ENCODE results near the gene TOR1B. TPM values are rescaled to one million over a fixed set of nuclear protein-coding genes. Genes with fewer than 3 reads are reported as not detected.
"Not testable (repeated sequence)": the region's sequence is repeated elsewhere in the genome, so short reads cannot be mapped to it uniquely, and the experiment has no call there.

Gene TOR1B
- polyA plus RNA-seq, 1 donor from 2014 or later: 20.8 TPM

DNA sequence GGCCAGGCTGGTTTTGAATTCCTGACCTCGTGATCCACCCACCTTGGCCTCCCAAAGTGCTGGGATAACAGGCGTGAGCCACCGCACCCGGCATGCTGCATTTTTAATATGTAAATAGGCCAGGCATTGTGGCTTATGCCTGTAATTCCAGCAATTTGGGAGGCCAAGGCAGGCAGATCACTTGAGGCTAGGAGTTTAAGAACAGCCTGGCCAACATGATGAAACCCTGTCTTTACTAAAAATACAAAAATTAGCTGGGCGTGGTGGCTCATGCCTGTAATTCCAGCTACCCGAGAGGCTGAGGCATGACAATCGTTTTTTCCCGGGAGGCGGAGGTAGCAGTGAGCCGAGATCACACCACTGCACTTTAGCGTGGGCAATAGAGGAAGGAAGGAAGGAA is 18.0 kb upstream of the TOR1B start:
- H3K36me3 Mint-ChIP-seq, H3K4me1 Mint-ChIP-seq, H3K4me3 Mint-ChIP-seq, H3K9me3 Mint-ChIP-seq, H3K27ac Mint-ChIP-seq: not testable (repeated sequence)
- peaks cover 13% of the 10 kb centered on the region for H3K27me3 Mint-ChIP-seq

DNA sequence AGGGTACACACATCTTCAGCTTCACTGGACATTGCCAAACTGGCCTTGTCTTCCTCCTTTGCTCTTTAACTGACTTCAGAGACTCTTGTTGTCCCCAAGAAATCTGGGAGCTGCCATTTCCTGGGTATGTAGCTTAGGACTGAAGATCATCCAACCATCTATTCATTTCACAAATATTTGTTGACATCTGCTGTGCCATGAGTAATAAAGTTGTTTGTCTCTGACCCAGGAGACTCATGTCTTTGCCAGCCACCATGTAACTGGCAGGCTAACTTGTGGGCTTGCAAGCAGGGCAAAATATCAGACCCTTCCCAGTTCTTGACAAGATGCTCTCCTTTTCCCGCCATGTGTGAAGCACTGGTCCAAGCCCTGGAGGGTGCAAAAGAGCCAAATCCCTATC is 17.1 kb upstream of the TOR1B start:
- H3K9me3 Mint-ChIP-seq: no peaks in the 10 kb centered on the region
- H3K27ac Mint-ChIP-seq: no peak overlapping the region
- peaks cover 13% of the 10 kb centered on the region for H3K27me3 Mint-ChIP-seq
- no peaks in the 10 kb centered on the region for H3K36me3 Mint-ChIP-seq
- no peak overlapping the region for H3K4me3 Mint-ChIP-seq
- peaks cover 0 to 7% (median 5%) of the 10 kb centered on the region in 3 donors for H3K4me1 Mint-ChIP-seq

GRCh38 chr9:129786481-129786880 is 16.5 kb upstream of the TOR1B start:
- Mint-ChIP-seq H3K27ac (no peak overlapping the region), H3K9me3 (no peaks in the 10 kb centered on the region), H3K27me3 (peaks cover 15% of the 10 kb centered on the region), H3K36me3 (no peaks in the 10 kb centered on the region), H3K4me1 (peaks cover 0 to 7% (median 5%) of the 10 kb centered on the region in 3 donors), H3K4me3 (no peak overlapping the region)

GRCh38 chr9:129794549-129794948 is 8.4 kb upstream of the TOR1B start:
- Mint-ChIP-seq H3K27ac (no peak overlapping the region), H3K9me3 (no peaks in the 10 kb centered on the region)

GRCh38 chr9:129796029-129796428 is 7.0 kb upstream of the TOR1B start:
- not testable (repeated sequence) for H3K9me3 Mint-ChIP-seq, H3K36me3 Mint-ChIP-seq, H3K27me3 Mint-ChIP-seq, H3K4me3 Mint-ChIP-seq, H3K27ac Mint-ChIP-seq, H3K4me1 Mint-ChIP-seq

More at GRCh38 chr9:129794549-129794948, 8.4 kb upstream of the TOR1B start:
- peaks cover 9% of the 10 kb centered on the region for H3K27me3 Mint-ChIP-seq
- H3K36me3 Mint-ChIP-seq: no peaks in the 10 kb centered on the region
- peaks cover 0 to 4% (median 4%) of the 10 kb centered on the region in 3 donors for H3K4me1 Mint-ChIP-seq
- H3K4me3 Mint-ChIP-seq: no peak overlapping the region

DNA sequence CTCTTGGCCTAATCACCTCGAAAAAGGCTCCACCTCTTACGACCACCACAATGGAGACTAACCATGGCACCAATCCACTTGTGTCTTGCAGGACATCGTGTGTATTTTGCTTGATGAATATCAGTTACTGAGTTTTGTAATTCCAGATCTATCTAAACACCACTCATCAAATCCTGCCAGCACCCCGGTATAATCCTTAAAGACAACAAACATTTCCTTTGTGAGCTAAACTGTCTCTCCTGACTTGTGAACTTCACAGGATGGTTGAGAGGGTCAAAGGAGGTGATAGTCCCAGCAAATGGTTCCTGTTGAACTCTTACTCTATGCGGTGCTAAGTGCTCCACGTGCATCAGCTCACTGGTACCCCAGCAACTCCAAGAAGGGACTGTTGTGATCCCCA is 4.0 kb upstream of the TOR1B start:
- H3K4me3 Mint-ChIP-seq: no peak overlapping the region
- H3K27ac Mint-ChIP-seq: no peak overlapping the region
- peaks cover 3% of the 10 kb centered on the region for H3K27me3 Mint-ChIP-seq
- H3K36me3 Mint-ChIP-seq: no peaks in the 10 kb centered on the region
- H3K4me1 Mint-ChIP-seq: peaks cover 2 to 3% (median 3%) of the 10 kb centered on the region in 3 donors
- H3K9me3 Mint-ChIP-seq: no peaks in the 10 kb centered on the region

DNA sequence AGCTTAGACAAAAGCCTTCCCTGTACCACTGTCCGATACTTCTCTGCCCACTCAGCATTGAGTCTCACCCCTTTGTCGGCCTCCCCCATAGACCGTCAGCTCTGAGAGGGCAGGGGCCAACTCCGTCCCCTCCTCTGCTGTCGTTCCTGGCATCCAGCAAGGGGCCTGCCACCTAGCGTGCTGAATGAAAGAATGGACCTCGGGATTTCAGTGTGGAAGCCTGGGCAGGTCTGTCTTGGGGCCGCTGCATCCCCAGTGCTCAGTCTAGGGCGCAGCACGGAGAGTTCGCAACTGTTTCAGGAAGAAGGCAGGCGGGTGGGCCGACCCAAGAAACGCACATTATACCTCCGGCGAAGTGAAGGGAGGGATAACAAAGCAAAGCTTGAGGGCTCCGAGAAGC is 1.5 kb upstream of the TOR1B start:
- Mint-ChIP-seq H3K9me3 (no peaks in the 10 kb centered on the region), H3K4me1 (peaks cover 9 to 15% (median 13%) of the 10 kb centered on the region in 3 donors), H3K27me3 (no peaks in the 10 kb centered on the region), H3K36me3 (no peaks in the 10 kb centered on the region), H3K27ac (peak overlapping the region in 2 of 3 donors; percentile 58 to 89), H3K4me3 (peak overlapping the region; percentile 60 to 88 (median 76))

DNA sequence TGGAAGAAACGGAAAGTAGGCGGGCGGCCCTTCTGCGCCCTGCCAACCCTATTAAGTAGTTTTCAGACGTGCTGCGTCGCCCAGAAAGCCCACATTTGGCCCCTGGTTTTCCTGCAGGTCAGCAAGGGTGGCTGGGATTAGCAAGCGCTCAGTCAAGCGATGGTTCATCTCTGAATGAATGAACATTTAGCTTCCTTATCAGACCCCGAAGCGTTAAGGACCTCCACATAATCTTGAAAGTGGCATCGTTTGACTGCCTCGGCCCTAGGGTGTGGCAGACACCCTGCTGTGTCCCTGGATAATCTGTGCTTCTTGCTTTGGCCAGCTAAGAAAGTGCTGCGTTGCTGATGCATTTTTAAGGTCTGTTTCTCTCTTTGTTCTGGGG is 684 bp downstream of the TOR1B start:
- no peaks in the 10 kb centered on the region for H3K9me3 Mint-ChIP-seq
- H3K4me3 Mint-ChIP-seq: peak overlapping the region; percentile 90 to 98 (median 94)
- no peaks in the 10 kb centered on the region for H3K27me3 Mint-ChIP-seq
- H3K4me1 Mint-ChIP-seq: peaks cover 9 to 19% (median 13%) of the 10 kb centered on the region in 3 donors
- H3K27ac Mint-ChIP-seq: peak overlapping the region; percentile 35 to 89 (median 46)
- no peaks in the 10 kb centered on the region for H3K36me3 Mint-ChIP-seq

- Mint-ChIP-seq H3K4me1 (peaks cover 9 to 25% (median 17%) of the 10 kb centered on the region in 3 donors), H3K27ac (peak overlapping the region; percentile 23 to 67 (median 59)), H3K9me3 (no peaks in the 10 kb centered on the region), H3K36me3 (no peaks in the 10 kb centered on the region), H3K4me3 (peak overlapping the region in 2 of 4 donors; percentile 61 to 79), H3K27me3 (no peaks in the 10 kb centered on the region)
These were observed 3.1 kb downstream of the TOR1B start for GRCh38 chr9:129806061-129806460.

GRCh38 chr9:129809346-129809745 is 6.4 kb downstream of the TOR1B start:
- H3K36me3 Mint-ChIP-seq: no peaks in the 10 kb centered on the region
- peak overlapping the region in 2 of 4 donors; percentile 2 to 60 for H3K4me3 Mint-ChIP-seq
- H3K27ac Mint-ChIP-seq: no peak overlapping the region
- no peaks in the 10 kb centered on the region for H3K9me3 Mint-ChIP-seq
- H3K27me3 Mint-ChIP-seq: no peaks in the 10 kb centered on the region
- H3K4me1 Mint-ChIP-seq: peaks cover 12 to 23% (median 13%) of the 10 kb centered on the region in 3 donors

DNA sequence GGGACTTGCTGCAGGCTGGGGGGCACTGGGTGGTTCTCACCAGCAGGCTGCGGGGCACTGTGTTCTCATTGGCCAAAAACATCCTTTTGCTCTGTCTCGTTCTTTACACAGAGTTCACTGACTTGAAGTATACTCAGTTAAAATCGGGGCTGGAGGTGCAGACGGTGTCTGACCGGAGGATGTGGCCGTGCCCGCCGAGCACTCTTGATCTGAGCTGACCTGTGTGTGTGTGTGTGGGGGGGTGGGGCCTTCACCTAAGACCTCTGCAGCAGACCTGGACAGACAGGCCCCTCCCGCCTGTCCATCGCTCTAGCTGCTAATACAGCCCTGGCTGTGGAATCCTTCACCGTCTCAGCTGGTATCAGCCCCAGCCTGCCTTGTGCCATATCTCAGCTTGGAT is 7.1 kb downstream of the TOR1B start:
- peaks cover 12 to 23% (median 13%) of the 10 kb centered on the region in 3 donors for H3K4me1 Mint-ChIP-seq
- peak overlapping the region in 1 of 4 donors; percentile 72 for H3K4me3 Mint-ChIP-seq
- no peaks in the 10 kb centered on the region for H3K27me3 Mint-ChIP-seq
- no peaks in the 10 kb centered on the region for H3K9me3 Mint-ChIP-seq
- H3K27ac Mint-ChIP-seq: peak overlapping the region in 1 of 3 donors; percentile 47
- no peaks in the 10 kb centered on the region for H3K36me3 Mint-ChIP-seq

DNA sequence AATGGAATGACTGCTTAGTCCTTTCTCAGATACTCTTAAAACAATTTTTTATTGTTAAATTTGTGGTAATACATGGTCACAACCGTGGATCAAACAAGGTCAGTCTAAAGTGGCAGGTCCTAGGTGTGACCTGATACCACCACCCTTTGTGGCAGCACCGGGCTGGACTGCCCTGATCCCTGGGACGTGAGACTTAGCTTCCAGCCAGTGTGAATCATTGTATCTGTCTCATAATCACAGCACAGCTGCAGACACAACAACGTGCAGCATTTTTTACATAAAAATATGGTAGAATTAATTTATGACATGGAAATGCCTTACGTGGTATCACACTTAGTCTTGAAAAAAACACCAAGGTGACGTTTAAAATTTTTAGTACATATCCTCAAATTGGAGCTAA is 7.8 kb downstream of the TOR1B start:
- Mint-ChIP-seq H3K27me3 (no peaks in the 10 kb centered on the region), H3K36me3 (no peaks in the 10 kb centered on the region), H3K27ac (peak overlapping the region in 1 of 3 donors; percentile 47), H3K4me1 (peaks cover 10 to 21% (median 12%) of the 10 kb centered on the region in 3 donors), H3K9me3 (no peaks in the 10 kb centered on the region), H3K4me3 (peak overlapping the region in 1 of 4 donors; percentile 72)

- Mint-ChIP-seq H3K9me3 (no peaks in the 10 kb centered on the region), H3K36me3 (no peaks in the 10 kb centered on the region), H3K27ac (peak overlapping the region in 2 of 3 donors; percentile 33 to 61), H3K4me3 (peak overlapping the region in 1 of 4 donors; percentile 51), H3K4me1 (peaks cover 9 to 12% (median 9%) of the 10 kb centered on the region in 3 donors), H3K27me3 (no peaks in the 10 kb centered on the region)
These were observed 9.0 kb downstream of the TOR1B start for GRCh38 chr9:129811967-129812363.

- H3K27me3 Mint-ChIP-seq: no peaks in the 10 kb centered on the region
- H3K4me1 Mint-ChIP-seq: peaks cover 9 to 10% (median 9%) of the 10 kb centered on the region in 3 donors
- H3K27ac Mint-ChIP-seq: no peak overlapping the region
- no peaks in the 10 kb centered on the region for H3K36me3 Mint-ChIP-seq
- H3K4me3 Mint-ChIP-seq: peak overlapping the region in 1 of 4 donors; percentile 47
- H3K9me3 Mint-ChIP-seq: no peaks in the 10 kb centered on the region
These were observed 9.4 kb downstream of the TOR1B start for GRCh38 chr9:129812385-129812784.

GRCh38 chr9:129813661-129814060 is 10.7 kb downstream of the TOR1B start:
- Mint-ChIP-seq H3K9me3 (no peaks in the 10 kb centered on the region), H3K27me3 (no peaks in the 10 kb centered on the region), H3K36me3 (peaks cover 2% of the 10 kb centered on the region), H3K27ac (no peak overlapping the region), H3K4me1 (peaks cover 9 to 10% (median 9%) of the 10 kb centered on the region in 3 donors), H3K4me3 (no peak overlapping the region)

GRCh38 chr9:129814432-129815223 is 11.6 kb downstream of the TOR1B start:
- H3K4me1 Mint-ChIP-seq: peaks cover 7 to 9% (median 9%) of the 10 kb centered on the region in 3 donors
- no peaks in the 10 kb centered on the region for H3K27me3 Mint-ChIP-seq
- no peaks in the 10 kb centered on the region for H3K9me3 Mint-ChIP-seq
- peaks cover 2% of the 10 kb centered on the region for H3K36me3 Mint-ChIP-seq
- no peak overlapping the region for H3K4me3 Mint-ChIP-seq
- H3K27ac Mint-ChIP-seq: peak overlapping the region in 1 of 3 donors; percentile 87

Data from IgD-negative memory B cell (primary cell).